Panc1 (cell line): ENCODE results near the gene VPS16.

Experiments used
- CTCF ChIP-seq: fragments of 450-650 bp; IDR thresholded peaks from 2 replicates; pipeline ENCODE4 v1.5.1; 2017; ENCODE audit warnings: mild to moderate bottlenecking
- POLR2AphosphoS5 ChIP-seq: IDR thresholded peaks from 2 replicates; pipeline ENCODE4 v1.6.1; 2012; ENCODE audit warnings: mild to moderate bottlenecking, low read depth, low read length, moderate library complexity
- REST ChIP-seq, 2 experiments: IDR thresholded peaks; 2 replicates each; pipeline ENCODE4 v1.6.1; 2011 to 2012; ENCODE audit warnings: low read depth in 2 of 2, control low read depth in 1 of 2, low read length in 1 of 2, mild to moderate bottlenecking in 1 of 2, moderate library complexity in 1 of 2; ENCODE audit not compliant: insufficient read depth in 1 of 2
- TCF7L2 ChIP-seq: IDR thresholded peaks from 2 replicates; pipeline ENCODE4 v1.6.1; 2011; ENCODE audit warnings: mild to moderate bottlenecking, low read depth, low read length, inconsistent platforms

GRCh38 chr20:2867081-2867864 is 26.7 kb downstream of the VPS16 start:
- TF ChIP-seq CTCF (no peak), REST (IDR thresholded peaks at IDR 0.05; ENCODE audit: insufficient read depth in 1 of 2, low read depth in 2 of 2, low read length in 1 of 2) (no peak), TCF7L2 (no peak), POLR2AphosphoS5 (no peak)
